Measurements from ENCODE around the gene MCTP1.

MCTP1 gene

DNA sequence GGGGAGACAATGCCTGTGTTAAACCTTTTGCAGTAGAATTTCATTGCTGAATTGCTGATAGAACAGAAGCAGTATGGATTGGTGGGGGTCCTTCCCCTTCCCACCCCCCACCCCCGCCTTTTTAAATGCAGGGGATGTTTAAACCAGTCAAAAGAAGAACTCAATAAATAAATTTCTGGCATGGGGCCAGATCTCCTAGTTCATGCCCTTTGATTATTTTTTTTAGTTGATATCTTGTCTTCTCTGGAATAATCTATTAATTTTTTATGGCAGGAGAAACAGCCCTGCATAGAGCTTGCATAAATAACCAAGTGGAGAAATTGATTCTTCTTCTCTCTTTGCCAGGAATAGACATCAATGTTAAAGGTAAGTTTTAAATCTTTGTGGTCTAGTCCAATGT, 593.6 kb downstream of the MCTP1 start:
- no peak for DNase-seq

DNA sequence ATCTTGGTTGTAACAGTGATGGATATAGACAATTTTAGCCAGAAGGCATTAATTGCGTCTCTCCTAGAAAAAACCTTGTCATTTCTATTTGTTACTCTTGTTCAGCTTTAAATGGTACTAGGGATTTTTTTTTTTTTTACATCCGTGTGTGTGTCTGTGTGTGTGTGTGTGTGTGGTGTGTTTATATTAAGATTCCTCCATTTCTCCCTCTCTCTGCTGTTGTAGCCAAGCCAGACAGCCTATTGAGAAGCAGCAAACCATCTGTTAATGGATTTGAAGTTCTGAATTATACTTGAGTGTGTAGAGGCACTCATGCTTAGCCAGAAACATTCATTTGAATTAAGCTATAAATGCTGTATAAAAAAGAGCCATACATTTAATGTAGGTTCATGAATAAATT, 594.1 kb downstream of the MCTP1 start:
- peak; percentile 42 to 44 for DNase-seq

DNA sequence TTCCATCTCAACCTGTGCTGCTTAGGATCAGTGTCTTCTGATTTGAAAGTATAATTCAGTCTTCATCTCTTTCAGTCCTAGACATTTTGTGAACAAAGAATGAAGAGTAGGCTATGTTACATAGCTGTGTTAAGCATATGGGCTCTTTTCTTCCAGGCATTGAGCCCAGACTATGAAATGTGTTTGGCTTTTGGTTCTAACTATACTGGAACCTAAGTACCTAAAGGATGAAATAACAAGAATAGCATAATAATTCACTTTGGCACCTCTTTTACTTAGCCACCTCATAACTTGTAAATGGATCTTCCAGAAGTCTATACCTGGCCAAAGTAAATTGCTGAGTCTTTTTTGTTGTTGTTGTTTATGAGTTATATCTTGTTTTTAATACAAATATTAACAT, 595.0 kb downstream of the MCTP1 start:
- DNase-seq, result no peak

DNA sequence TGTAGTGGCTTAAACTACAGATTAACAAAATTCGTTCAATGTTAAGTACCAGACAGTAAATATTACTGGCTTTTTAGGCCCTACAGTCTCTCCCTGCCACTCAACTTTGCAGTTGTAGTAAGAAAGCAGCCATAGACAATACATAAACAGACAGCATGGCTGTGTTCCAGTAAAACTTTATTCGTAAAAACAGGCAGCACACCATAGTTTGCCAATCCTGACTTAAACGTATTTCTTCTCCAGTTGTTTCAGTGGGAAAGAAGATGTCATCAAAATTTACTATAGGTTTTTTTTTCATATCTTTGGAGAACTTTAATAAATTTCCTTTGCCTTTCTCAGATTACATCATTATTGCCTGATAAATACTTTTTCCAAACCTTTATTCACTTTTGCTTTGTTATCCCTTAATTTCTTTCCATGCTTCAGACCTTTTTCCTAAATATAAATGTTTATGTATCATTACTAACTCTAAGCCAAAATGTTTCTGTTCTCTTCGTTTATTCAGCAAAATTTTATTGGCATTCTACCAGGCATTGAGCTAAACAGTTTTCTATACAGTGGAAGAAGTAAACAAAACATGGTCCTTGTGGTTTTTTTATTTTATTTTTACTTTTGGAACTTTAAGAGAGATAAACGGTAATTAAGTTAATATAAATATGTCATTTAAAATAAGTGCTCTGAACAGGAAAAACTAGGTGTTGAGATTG, 601.9 kb downstream of the MCTP1 start:
- no peak for DNase-seq

DNA sequence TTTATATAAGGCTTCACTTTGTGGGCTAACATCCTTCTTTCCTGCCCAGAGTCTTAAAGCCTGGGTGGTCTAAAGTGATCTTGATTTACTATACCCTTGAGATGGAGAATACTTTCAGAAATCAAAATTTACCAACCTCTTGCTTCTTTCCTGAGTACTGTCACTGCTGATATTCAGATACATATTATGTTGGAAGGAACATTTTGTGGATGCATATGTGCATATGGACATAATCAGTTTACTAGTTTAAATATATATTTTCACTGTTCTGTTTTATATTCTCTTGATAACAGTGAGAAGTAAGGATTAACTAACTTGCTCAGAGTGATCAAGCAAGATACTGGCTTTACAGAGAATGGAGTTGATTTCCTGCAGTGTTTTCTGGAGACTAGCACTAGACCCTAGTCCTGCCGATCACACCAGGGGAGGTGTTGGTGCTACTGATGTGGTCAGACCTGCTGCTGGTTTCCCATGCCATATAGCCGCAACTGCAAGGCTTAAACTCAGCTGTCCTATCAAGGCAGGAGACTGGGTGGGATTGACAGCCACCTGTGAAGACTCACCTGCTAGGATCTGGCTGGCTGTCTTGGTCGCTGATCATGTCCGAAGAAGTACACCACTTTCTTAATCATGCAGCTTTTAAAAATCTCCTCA, 608.8 kb downstream of the MCTP1 start:
- DNase-seq, result no peak

DNA sequence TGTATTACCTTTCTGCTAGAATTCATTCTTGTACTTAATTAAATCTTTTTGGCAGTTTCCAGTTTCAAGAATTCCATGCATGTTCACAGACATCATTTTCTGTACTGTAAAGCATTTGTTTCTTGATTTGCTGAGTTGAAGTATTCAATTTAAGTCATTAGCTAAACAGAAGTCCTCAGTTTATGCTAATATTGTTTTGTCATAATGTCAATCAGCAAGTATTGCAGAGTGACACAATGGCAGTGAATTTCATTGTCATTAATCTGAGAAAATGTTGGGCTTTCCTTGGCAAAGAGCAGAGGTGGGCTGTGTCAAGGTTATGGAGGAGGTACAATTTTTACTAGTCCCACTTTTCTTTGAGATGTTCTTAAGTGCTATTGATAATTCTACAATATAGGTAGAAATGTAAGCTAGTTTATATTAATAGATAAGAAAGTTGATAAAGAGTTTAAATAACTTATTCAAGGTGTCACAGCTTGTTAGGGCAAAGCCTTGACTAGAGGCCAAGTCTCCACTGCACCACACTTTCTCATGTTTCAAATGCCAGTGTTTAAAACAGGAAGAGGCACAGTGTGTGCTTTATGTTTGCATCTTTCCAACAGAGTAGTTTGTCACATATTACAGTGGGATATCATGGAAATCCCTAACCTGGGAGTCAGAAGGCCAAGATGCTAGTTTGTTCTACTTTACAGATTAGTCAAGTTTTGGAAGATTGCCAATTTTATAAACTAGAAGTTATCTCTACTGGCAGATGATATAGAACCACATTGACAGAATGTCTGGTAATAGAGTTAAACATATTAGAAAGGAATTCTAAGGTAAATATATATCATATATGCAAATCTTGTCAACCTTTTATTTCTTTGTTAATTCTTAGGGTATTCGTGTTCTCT, 610.2 kb downstream of the MCTP1 start:
- DNase-seq, result no peak

DNA sequence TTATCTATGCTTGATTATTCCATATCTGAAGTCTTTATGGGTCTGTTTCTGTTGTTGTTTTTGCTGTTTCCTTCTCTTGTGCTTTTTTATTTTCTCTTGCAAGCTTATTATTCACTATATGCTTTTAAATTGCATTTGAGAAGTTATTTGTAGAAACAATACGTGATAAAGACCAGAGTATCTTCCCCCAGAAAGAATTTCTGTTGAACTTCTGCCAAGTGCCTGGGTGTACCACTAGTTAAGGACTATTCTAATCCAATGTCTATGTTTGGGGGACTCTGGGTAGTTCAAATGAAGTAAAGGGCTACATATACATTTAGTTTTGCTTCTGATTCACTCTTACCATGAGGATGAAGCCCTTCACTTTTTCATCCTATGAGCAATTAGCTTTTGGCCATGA, 612.1 kb downstream of the MCTP1 start:
- no peak for DNase-seq

DNA sequence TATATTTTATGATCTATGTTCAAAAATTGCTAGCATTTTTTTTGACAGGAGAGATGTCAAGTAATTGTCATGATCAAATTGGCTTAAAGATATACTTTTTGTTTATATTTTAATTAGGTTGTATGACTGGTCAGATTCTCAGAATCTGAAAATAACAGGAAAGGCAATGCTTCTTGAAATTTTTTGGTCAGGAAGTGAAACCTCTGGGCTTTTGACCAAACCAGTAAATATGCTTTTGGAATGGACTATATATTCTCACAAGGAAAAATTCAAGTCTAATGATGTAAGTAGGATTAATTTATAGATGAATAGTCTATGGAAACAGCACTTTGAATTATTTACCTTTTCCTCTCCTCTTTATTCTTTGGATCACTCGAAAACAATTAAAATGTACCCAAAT, 614.2 kb downstream of the MCTP1 start:
- DNase-seq, result no peak

DNA sequence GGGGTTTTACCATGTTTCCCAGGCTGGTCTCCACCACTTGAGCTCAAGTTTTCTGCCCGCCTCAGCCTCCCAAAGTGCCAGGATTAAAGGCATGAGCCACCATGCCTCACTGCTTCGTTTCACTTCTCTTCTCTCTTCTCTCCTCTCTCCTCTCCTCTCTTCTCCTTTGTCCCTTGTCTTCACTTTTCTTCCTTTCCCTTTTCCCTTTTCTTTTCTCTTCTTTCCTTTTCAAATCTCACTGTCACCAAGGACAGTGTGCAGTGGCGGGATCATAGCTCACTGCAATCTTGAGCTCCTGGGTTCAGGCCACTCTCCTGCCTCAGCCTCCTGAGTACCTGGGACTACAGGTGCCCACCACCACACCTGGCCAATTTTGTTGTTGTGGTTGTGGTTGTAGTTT, 617.0 kb downstream of the MCTP1 start:
- DNase-seq, result no peak

DNA sequence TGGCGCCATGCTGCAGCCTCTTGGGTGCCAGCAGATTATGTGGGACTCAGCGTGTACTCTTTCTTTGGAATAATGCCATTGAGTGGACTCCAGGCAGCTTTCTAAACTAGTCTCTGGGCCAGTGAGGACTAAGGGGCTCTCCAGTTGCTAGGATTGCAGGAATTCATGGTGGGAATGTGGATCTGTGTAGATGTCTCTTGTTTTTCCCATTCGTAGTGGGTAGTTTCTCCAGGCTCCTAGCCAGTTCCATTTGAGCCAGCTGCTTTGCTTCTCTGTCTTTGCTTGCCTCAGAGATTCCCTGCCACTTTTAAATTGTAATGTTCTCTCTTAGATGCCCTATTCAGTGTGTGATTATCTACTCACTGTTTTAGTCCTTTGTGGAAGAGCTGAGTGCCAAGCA, 623.8 kb downstream of the MCTP1 start:
- no peak for DNase-seq

DNA sequence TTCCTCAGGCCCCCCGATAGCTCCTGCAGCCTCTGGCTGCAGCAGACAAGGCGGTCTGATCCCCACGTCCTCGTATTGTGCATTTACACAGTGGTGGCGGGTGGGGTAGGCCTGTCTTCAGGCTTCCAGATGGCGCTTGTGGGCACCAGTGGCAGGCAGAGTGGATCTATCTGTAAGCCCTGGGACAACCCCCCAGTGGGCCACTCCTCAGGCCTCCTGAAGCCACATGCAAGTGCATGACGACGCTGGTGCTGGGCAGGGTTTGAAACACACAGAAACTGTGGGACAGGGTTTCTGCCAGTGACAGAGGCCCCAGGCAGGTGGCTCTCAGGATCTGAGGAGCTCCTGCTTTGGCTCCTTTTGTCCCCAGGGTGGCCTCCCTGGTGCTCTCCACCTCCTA, 624.4 kb downstream of the MCTP1 start:
- no peak for DNase-seq

DNA sequence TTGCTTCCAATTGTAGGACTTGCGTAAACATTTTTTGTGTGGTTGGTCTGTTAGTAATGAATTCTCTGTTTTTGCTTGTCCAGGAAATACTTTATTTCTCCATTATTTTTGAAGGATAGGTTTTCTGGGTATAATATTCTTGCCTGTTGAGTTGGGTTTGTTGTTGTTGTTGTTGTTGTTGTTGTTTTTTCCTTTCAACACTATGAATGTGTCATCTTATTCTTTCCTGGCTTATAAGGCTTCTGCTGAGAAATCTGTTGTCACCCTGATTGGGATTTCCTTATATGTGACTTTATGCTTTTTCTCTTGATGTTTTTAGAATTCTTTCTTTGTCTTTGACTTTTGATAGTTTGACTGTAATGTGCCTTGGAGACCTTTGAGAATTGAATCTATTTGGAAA, 626.6 kb downstream of the MCTP1 start:
- DNase-seq, result no peak

Measured in cerebellar nuclear complex (tissue), 1 donor.